ENCODE data around the gene FCHO1.

Gene FCHO1

DNA sequence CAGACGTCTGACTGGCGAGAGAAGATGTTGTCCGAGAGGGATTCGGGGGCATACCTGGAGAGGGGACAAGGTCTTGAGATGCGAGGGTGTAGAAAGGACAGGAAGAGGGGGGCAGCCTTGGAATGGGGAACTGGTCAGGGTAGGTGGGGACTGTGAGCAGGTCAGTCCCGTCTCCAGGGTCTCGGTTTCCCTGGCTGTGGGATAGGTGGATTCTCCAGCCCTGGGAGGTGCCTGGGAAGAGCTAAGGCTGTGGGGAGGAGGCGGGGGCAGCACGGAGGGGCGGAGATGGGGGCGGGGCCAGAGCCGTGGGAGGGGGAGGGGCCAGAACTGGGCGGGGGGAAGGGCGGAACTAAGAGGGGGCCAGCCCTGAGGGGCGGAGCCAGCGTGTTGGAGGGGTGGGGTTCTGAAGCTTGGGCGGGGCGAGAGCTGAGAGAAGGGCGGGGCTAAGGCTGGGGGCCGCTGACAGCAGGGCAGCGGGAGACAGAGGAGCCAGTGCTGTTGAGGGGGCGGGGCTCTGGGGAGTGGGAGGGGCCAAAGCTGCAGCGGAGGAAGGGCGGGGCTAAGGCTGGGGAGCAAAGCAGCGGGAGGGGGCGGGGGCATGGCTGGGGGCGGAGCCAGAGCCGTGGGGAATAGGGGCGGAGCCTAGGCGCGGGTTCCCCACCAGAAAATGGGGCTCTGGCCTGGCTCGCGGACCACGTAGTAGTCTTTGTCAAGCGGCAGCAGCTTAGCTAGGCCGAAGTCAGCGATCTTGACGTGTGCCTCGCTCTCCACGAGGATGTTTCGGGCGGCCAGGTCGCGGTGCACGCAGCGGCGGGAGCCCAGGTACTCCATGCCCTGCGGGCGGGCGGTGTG, 79.5 kb downstream of the FCHO1 start:
- DNase-seq (ENCODE audit: low spot score) = peak; percentile 43

DNA sequence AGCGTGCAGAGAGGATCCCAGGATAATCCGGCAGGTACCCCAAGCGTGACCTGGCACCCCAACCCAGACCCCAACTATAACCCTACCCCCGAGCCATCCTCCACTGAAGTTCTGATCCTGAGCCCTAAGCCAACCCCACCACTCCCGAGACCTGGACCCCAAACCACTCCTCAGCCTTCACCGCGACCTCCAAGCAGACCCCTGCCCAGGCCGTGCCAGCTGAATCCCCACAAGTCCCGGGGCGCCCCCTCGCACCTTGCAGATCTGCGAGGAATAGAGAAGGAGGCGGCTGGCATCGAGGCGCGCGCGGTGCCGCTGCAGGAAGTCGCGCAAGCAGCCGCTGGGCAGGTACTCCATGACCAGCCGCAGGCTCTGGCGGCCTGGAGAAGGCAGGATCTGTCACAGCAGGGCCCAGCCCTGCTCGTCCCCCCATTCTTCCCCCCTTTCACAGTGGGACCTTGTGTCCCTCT, 80.2 kb downstream of the FCHO1 start:
- no peak for DNase-seq (ENCODE audit: low spot score)

DNA sequence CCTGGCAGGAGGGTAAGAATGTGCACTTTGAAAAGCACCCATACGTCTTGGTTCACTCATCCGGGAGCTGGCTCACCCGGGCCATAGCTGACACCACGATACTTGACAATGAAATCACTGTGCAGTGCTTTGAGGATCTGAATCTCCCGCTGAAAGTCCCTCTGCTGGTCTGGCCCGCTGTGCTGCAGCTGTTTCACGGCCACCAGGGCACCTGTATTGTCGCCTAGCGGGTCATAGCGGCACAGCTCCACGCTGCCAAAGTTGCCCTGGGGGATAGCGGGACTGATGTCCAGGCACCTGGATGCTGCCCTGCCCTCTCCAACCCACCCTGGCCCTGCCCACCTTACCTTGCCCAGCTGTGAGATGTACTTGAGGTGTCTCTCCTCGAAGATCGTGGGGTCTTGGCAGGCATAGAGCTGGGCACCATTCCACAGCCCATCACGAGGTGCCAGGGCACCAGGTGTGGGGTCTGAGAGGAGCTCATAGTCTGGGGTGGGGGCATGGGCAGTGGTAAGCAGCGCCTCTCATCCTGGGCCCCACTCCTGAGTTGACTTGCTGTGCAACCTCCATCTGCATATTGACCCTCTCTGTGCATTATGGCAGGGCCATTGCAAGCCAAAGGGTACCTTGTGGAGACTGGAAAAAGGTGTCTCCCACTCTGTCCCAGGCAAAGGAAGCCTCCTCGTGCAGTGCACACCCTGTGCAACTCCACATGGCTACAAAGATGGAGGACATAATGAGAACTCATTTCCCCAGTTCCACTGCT, 81.3 kb downstream of the FCHO1 start:
- DNase-seq (ENCODE audit: low spot score) = no peak

DNA sequence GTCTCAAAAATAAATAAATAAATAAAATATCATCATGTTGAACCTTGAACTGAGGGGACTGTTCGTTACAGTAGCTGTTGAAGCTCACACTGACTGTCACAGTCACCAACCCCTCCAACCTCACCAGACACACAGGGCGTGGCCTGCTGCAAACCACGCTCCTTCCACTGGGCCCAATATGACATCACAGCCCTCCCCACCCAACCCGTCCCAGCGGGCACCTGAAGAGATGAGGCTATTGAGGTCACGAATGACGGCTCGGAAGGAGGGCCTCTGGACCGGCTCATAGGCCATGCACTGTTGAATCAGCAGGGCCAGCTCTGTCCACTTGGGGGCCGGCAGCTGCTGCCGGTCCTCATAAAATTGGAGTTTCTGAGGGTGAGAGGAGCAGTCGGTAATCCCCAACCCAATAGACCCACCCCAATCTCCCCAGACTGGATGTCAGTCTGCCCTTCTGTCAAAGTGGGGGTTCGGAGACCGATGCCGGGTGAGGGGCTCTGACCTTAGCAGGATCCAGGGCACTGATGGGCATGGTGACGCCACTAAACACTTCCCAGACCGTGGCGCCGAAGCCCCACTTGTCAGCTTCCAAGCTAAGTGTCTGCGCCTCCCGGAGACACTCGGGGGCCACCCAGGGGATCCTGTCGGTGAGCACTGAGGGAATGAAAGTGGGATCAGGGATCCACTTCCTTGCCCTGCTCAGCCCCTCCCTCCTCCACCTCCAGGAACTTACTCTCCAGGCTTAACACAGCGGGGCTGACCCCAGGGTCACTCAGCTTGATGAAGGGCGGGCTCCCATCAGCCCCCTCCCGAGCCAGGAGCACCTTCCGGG, 83.3 kb downstream of the FCHO1 start:
- no peak for DNase-seq (ENCODE audit: low spot score)

DNA sequence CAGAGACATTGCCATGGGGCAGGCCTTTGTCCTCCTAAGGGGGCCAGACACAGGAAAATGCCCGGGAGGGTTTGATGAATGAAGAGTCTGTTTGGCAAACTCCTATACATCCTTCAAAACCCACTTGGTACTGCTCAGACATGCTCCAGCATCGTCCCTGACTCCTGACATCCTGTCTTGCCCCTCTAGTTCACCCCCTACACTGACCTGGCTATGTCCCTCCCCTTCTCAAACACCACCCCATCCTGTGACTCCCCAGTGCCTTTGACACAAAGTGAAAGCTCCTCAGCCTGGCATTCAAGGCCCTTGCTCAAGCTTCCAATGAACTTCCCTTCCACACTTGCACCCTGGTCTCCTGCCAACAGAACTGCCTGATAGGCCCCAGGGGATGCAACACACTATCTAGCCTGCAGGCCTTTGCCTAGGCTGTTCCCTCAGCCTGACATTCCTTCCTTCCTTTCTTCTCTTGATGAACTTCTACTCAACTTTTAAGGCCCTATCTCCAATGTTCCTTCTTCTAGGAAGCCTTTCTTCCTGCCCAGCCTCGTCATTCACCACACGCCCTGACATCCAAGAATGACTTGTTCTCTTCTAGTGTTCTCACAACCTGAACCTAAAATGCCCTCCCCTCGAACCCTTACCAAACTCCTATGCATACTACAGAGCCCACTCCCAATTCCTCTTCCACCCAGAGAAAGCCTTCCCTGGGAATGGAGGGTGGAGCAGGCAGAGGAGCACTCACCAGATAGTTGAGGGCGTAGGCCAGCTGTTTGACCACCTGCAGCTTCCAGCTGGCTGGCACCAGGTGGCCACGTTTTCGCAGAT, 84.1 kb downstream of the FCHO1 start:
- DNase-seq (ENCODE audit: low spot score) = no peak

DNA sequence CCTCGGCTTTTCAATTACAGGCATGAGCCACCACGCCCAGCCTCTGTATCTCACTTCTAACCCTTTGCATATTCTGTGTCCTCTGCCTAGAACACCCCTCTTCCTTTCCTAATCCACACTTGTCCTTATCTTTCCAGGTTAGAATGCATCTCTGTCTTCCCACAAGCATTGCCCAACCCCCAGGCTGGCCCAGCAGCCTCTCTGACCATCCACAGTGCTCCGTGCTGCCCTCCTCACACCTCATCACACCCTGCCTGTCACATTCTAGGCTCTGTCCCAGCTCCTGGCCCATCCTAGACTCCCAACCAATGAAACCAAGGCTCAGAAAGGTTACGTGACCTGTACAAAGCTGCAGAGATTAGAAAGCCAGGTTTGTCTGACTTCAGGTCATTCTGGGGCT, 85.3 kb downstream of the FCHO1 start:
- DNase-seq (ENCODE audit: low spot score) = no peak

DNA sequence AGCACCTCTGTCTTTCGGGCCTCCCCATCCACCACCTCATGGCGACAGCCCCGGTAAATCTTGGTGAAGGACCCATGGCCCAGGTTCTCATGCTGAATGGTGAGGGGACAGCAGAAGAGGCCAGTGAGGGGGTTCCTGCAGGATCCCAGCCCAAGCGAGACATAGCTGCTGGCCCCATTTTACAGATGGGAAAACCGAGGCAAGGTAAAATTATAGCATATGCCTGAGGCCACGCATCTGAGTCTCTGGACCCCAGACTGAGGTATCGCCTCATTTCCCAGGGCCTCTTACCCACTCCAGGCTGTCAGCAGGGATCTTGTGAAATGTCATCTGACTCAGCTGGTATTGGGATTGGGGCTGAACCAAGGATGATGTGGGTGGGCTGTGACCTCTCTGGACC, 86.7 kb downstream of the FCHO1 start:
- DNase-seq (ENCODE audit: low spot score) = no peak

Data from kidney capillary endothelial cell (primary cell).